ENCODE results near the gene SLC6A3.
"Not testable (repeated sequence)": the region's sequence is repeated elsewhere in the genome, so short reads cannot be mapped to it uniquely, and the experiment has no call there.

The SLC6A3 gene

GRCh38 chr5:1378866-1379659, 66.2 kb downstream of the SLC6A3 start:
- DNase-seq (ENCODE audit: insufficient read length, low spot score) (no peak), FAIRE-seq (no peak)

GRCh38 chr5:1378096-1378495, 67.1 kb downstream of the SLC6A3 start:
- no peak for TF ChIP-seq CTCF (IDR thresholded peaks at IDR 0.05; ENCODE audit: insufficient read depth, missing control alignments)
- FAIRE-seq (no peak), DNase-seq (ENCODE audit: insufficient read length, low spot score) (no peak)

More at GRCh38 chr5:1378866-1379659, 66.2 kb downstream of the SLC6A3 start:
- TF ChIP-seq CTCF (IDR thresholded peaks at IDR 0.05; ENCODE audit: insufficient read depth, missing control alignments), result no peak

- DNase-seq (ENCODE audit: insufficient read length, low spot score), result no peak
- no peak for FAIRE-seq
- no peak for TF ChIP-seq CTCF (IDR thresholded peaks at IDR 0.05; ENCODE audit: insufficient read depth, missing control alignments)
These were observed 68.3 kb downstream of the SLC6A3 start for GRCh38 chr5:1376981-1377380.

- TF ChIP-seq CTCF (IDR thresholded peaks at IDR 0.05; ENCODE audit: insufficient read depth, missing control alignments), result no peak
- DNase-seq (ENCODE audit: insufficient read length, low spot score) (no peak), FAIRE-seq (no peak)
These were observed 69.1 kb downstream of the SLC6A3 start for GRCh38 chr5:1375871-1376810.

GRCh38 chr5:1374679-1375055, 70.6 kb downstream of the SLC6A3 start:
- TF ChIP-seq CTCF (IDR thresholded peaks at IDR 0.05; ENCODE audit: insufficient read depth, missing control alignments), result no peak
- FAIRE-seq (no peak), DNase-seq (ENCODE audit: insufficient read length, low spot score) (no peak)

- no peak for DNase-seq (ENCODE audit: insufficient read length, low spot score)
- no peak for TF ChIP-seq CTCF (IDR thresholded peaks at IDR 0.05; ENCODE audit: insufficient read depth, missing control alignments)
- no peak for FAIRE-seq
These were observed 71.1 kb downstream of the SLC6A3 start for GRCh38 chr5:1374030-1374678.

- FAIRE-seq; DNase-seq (ENCODE audit: insufficient read length, low spot score): not testable (repeated sequence)
These were observed 73.3 kb downstream of the SLC6A3 start for GRCh38 chr5:1371972-1372342.

All from D721Med (cell line).